B cell (primary cell): ENCODE measurements around the gene SLC2A9.

Experiments
- EZH2 ChIP-seq: IDR thresholded peaks from 2 replicates; pipeline ENCODE4 v1.6.1; 2012; ENCODE audit warnings: borderline replicate concordance, low read depth, mild to moderate bottlenecking, moderate library complexity, low read length; ENCODE audit not compliant: insufficient read depth, poor library complexity, severe bottlenecking
- TF ChIP-seq, protein P1 (sequence below): fragments of 200-600 bp; IDR thresholded peaks from one replicate; pipeline ENCODE4 v1.8.0; 2022; ENCODE audit warnings: antibody characterized with exemption, mild to moderate bottlenecking

DNA sequence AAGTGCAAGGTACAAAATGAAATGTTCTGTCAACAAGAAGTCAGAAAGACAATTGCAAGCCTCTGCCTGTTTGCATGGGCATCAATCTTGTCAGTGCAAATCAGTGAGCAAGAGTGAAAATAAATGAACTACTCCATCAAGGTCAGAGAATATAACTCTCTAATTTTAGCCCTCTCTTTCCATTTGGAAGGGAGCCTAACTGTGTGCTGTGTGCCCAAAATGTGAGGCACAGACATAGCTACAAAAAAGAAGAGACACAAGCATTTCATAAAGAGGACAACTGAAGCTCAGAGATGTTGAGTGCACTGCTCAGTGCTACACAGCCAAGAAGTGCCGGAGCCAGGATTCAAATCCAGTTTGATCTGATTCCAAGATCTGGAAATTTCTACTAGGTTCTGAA lies 114.3 kb downstream of the SLC2A9 start:
- TF ChIP-seq, protein P1, sequence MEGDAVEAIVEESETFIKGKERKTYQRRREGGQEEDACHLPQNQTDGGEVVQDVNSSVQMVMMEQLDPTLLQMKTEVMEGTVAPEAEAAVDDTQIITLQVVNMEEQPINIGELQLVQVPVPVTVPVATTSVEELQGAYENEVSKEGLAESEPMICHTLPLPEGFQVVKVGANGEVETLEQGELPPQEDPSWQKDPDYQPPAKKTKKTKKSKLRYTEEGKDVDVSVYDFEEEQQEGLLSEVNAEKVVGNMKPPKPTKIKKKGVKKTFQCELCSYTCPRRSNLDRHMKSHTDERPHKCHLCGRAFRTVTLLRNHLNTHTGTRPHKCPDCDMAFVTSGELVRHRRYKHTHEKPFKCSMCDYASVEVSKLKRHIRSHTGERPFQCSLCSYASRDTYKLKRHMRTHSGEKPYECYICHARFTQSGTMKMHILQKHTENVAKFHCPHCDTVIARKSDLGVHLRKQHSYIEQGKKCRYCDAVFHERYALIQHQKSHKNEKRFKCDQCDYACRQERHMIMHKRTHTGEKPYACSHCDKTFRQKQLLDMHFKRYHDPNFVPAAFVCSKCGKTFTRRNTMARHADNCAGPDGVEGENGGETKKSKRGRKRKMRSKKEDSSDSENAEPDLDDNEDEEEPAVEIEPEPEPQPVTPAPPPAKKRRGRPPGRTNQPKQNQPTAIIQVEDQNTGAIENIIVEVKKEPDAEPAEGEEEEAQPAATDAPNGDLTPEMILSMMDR = no peak
- TF ChIP-seq EZH2 = no peak
